HK-2 (cell line): ENCODE results near the gene DTHD1.

Experiments
- DNase-seq: peaks from one replicate; pipeline ENCODE4 v3.0.0-alpha.2; 2018; ENCODE audit not compliant: unreplicated experiment

DTHD1 gene

DNA sequence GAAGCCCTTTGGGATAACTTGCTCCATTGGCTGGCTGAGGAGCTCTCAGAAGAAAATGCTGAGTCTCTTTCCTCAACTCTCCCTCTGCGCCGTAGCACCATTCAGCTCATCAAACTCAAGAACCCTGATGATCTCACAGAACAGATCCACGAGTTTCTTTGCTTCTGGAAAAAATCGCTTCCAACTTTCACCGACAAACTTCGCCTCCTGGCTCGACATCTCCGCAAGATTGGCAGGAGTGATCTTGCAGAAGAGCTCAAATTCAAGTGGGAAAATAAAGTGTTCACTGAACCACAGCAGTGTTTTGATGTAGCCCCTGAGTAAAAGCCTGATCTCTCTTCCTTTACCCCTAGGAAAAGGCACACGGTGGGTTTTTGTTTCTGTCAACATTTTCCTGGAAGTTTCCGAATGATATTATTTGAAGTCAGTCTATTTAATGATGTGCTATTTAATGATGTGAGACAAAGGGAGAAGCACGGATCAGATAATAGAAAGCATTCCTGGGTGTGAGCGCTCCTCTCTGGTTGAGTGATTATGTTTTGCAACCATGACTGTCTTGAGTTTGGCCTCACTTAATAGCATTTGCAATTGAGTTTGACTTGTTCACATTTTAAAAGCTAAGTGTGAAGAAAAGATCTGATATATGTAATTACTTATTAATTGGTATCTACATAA lies 62.2 kb downstream of the DTHD1 start:
- no peak for DNase-seq

DNA sequence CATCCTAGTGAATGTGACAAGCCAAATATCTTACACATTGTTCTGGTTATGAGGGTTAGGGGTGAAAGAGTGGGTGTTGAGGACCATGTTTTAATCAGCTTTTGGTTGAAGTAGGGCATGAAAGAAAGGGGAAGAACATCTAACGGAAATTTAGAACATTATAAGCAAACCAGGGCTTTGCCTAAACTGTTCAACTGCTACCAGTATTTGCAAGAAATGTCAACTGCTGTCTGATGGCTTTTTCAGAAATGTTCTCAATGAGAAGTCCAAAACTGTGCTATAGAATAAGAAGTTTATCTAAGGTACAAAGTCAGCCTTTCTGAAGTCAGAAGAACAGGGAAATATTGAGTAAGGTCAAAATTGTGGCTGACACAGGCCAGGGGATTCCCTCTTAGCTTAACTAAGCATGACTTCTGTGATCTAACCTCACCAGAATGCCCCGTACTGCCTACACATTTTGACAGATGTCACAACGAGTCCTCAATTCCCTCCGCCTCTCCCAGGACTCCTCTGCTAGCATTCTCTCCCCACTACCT lies 67.1 kb downstream of the DTHD1 start:
- DNase-seq = no peak

DNA sequence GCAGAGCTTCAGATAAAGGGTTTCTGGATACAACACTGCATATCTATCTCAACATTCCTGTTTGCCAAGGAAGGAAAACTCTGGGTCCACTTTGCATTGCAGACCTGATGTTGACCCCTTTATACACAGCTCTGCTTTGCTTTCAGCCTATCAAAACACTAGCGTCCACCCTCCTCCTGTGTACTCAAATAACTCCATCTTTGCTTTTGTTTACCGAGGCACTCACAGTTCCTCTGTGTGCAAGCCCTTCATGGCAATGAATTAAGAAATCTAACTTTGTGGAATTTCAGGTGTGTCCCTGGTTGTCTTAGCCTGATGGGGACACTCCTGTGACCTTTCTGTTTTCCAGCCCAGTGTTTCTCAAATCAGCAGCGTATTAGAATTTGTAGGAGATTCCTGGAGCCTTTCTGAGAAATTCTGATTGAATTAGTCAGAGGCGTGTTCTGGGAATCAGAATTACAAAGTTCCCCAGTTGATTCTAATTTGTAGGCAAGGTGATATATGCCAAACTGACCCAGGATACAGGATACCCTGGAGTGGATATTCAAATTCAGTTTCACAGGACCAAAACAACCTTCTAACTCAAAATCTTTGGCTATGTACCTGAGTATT lies 68.6 kb downstream of the DTHD1 start:
- no peak for DNase-seq

DNA sequence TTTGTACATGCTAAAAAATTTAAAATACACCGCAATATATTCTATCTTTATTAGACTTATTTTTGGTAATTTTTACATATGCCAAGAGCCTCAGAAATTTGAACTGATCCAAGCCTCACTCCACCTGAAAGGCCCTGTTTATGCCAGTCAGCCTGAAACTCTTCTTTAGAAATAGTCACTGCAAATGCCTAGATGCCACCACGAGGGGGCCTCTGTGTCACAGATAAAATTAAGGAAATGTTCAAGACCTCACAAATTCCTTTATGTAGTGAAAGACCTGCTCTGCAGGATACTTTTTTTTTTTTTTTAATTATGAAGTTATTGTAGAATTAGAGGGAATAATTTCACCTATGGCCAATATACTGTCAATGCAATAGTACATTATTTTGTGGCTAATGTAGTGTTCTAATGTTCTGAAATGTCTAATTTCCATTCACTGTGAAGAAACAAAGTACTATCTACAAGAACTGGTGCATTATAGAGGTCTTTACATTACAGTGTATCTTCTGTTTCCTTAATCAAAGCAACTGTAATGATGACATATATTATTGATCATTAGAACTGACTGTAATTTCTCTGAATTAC lies 69.8 kb downstream of the DTHD1 start:
- DNase-seq = peak; percentile 41

DNA sequence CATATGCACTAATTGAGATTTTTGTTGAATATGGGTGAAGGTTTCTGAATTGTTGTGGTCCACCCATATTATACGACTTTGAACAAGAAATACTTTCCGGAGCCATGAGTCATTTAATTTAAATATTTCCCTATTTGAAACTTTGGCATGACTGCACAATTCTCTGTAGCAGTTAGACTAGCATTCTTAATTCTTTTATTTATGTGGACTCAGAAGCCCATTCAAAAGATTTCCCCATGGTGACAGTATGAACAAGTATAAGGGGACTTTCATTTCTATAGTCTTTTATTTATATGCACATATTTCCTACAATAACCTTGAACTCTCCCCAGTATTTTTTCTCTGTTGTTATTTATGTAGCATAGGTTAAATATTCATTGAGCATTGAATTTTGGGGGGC lies 72.6 kb downstream of the DTHD1 start:
- DNase-seq = no peak

DNA sequence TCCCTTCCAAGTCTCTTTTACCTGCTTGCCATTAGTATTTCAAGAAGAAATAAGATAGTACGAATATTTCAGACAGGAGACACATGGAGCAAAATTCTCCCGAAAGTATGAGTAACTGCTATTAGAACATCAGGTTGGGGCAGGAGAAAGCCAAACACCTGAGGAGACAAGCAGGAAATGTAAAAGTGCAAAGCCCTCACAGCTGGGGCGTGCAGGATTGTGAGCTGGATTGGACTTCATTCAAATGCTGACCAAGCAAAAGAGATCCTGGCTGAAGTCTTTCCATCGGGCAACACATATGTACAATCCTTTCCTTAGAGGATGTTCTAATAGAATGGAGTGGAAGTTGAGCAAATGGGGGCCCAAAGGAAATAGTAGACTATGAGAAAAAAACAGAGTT lies 76.8 kb downstream of the DTHD1 start:
- no peak for DNase-seq

DNA sequence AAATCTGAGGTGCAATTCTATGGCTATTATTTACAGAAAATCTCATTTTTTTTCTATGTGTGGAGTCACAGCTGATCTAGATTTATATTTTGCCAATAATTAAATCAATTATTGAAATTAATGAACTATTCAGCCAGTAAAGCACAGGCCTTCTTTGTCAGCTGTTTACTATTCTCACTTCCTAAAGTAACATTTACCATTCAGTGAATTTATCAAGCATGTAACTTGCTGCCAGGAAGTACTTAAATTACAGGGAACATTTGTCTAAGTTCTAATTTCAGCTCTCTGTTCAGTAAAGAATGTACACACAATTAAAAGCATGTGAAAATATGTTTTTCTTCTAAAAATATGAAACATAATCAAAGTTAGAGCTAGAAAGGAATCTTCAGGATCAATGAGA lies 79.3 kb downstream of the DTHD1 start:
- no peak for DNase-seq

DNA sequence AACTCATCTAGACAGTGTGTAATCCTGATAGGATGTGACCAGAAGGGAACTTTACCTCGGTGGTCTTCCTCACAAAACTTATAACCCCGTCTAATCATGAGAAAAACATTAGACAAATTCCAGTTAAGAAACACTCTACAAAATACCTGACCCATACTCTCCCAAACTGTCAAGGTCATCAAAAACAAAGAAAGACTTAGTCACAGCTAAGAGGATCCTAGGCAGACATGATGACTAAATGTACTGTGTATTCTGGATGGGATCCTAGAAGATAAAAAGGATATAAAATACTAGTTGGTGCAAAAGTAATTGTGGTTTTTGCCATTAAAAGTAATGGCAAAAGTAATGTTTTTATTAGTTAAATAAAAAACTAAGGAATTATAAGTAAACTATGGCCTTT lies 81.6 kb downstream of the DTHD1 start:
- DNase-seq = no peak

DNA sequence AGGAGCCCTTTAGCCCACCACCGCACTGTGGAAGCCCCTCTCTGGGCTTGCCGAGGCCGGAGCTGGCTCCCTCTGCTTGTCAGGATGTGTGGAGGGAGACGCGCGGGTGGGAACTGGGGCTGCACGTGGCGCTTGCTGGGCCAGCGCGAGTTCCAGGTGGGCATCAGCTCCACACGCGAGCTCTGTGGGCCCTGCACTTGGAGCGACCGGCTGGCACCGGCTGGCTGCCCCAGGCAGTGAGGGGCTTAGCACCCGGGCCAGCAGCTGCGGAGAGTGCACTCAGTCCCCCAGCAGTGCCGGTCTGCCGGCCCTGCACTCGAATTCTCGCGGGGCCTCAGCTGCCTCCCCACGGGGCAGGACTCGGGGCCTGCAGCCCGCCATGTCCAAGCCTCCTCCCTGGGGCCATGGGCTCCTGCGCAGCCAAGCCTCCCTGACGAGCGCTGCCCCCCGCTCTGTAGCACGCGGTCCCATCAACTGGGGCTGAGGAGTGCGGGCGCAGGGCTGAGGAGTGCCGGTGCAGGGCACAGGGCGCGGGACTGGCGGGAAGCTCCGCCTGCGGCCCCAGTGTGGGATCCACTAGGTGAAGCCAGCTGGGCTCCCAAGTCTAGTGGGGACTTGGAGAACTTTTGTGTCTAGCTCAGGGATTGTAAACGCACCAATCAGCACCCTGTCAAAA lies 93.6 kb downstream of the DTHD1 start:
- DNase-seq = no peak

DNA sequence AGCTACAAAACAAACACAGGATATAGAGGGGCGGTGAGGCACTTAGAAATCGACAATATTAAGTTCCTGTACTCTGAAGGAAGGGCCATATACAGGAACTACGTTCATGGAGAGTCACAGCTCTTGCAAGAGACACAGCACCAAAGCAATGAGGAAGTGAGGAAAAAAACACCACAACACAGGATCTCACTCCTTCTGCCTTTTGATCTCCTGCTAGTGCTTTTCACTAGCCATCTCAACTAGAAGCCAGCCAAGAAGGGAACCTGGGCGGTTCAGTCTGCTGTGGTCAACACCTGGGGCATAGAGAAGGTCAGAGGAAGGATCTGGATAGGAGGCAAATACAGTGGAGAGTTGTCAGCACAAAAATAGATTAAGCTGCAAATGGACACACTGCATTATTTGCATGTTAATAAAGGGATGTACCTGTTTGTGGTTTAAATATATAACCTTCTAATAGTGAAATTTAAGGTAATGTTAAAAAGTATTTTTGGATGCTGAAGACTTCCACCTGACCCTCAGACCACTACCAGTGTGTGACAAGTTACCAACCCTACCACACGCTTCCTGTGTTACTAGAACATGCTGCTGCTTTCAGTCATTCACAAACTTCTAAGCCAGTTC lies 104.6 kb downstream of the DTHD1 start:
- no peak for DNase-seq

DNA sequence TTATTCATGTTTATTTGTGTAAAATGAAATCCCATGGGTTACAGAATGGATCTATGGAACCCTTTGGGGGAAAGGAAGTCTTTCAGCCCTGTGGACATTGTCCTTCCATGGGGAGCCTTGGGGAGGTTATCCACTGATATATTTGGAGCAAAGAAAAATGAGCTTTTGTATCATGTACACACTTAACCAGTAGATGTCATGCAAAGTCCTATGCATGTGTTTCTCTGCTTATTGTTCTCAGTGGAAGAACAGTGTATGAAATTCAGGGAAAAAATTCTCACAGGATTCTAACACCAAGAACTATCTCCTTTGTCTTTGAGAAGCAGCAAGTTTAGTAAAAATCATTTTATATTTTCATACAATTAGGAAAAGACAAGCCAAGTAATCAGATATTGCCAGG lies 105.3 kb downstream of the DTHD1 start:
- no peak for DNase-seq

DNA sequence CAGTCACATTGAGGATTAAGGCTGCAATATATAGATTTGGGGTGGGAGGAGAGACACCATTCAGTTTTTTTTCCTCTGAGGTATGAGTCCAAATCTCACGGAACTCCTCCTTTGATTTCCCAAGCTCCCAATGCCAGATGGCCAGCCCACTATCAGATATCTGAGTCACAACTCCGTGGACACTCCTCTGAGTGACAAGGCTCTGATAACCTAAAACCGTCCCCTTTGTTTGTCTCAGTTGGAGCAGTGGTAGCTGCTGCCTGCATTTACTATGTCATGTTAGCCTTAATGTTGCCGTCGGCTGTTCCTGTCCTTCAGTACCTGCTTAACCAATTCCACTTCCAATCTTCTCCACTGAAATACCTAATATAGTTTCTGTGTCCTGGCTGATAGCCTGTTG lies 107.3 kb downstream of the DTHD1 start:
- DNase-seq = no peak

DNA sequence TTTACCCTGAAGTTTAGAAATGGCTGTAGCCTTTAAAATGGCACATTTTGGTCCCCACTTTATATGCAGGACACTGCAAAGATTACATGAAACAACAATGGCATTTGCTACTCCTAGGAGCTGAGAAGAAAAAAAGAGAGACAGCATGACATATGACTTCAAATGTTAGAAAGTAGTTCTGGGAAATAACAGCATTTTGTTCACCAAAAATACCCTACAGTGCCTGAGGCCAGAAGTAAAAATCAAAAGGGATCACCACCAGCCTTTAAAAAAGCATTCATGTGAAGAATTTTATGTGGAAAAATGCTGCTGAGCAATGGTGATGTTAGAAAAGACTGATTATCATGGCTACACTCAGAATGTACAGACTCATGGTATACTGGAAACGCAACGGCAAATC lies 110.0 kb downstream of the DTHD1 start:
- no peak for DNase-seq

DNA sequence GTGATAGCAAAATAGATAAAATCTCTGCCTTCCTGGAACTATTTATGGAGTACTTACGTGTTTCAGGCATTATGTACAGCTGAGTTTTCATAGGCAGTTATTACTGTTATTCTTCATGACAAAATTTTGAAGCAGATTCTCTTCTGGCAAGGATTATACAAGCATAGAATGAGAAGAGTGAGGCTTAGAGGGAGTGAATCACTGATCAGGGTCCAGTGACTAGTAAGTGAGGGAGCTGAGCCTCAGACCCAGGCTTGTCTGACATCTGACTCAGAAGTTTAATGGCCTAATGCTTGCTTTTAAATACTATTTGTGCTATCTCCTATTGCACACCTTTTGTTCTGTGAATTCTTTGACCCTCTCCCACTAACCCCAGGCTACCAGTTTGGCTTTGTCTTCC lies 110.6 kb downstream of the DTHD1 start:
- no peak for DNase-seq

DNA sequence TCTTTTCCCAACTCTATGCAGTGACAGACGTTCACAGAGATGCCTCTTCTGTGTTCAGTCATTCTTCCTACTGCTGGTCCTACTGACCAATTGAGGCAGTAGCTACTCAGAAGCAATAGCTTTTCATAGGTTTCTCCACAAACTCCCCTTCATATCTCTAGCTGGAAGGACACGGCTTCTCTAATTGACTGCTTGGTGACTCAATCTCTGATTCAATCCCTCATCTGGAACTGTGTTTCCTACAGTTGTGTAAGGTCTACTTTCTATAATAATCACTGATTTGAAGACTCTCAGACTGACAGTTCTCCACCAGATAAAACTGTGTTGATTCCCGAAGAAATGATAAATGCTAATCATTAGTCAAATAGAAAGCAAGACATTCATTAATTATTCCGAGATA lies 111.5 kb downstream of the DTHD1 start:
- no peak for DNase-seq
